GM12878 (cell line): ENCODE measurements around the gene INF2. TPM values are rescaled to one million over a fixed set of nuclear protein-coding genes. Genes with fewer than 3 reads are reported as not detected.
"Not testable (repeated sequence)": the region's sequence is repeated elsewhere in the genome, so short reads cannot be mapped to it uniquely, and the experiment has no call there.

ENCODE experiments used
- ATAC-seq: fragments of 200-7000 bp; cut with Tn5 transposase; 3 replicates; pipeline ENCODE4 v1.9.1; 2020; ENCODE audit warnings: mild to moderate bottlenecking, moderate library complexity
- BruUV-seq: library from RNA; stranded (reverse); fragments of 400-500 nt; replicated peaks from 2 replicates; lab custom pipeline; 2021; lab: Mats Ljungman, UMichigan
- CTCF ChIA-PET: fragments of 300-600 bp; sonication (Branson Sonifier 250); formaldehyde crosslinking; extraction: SDS; loops from one replicate; lab custom pipeline; 2021; ENCODE audit warnings: inconsistent platforms; lab: Yijun Ruan, JAX
- POLR2A ChIA-PET: fragments of 350-600 bp; formaldehyde crosslinking; extraction: SDS; loops from one replicate; lab custom pipeline; 2021; ENCODE audit warnings: inconsistent platforms; lab: Charles Lee
- RAD21 ChIA-PET: fragments of 300-600 bp; sonication (Branson Sonifier 250); formaldehyde crosslinking; loops from one replicate; lab custom pipeline; 2023; ENCODE audit warnings: antibody characterized with exemption; ENCODE audit not compliant: unreplicated experiment; lab: Charles Lee
- SMC1A ChIA-PET: fragments of 300-600 bp; sonication (Branson Sonifier 250); formaldehyde crosslinking; loops from one replicate; lab custom pipeline; 2023; ENCODE audit not compliant: unreplicated experiment, uncharacterized antibody; lab: Charles Lee
- DNase-seq: peaks from one replicate; pipeline ENCODE4 v3.0.0-alpha.2; 2011; ENCODE audit warnings: low read depth, low spot score
- FAIRE-seq: peaks from 3 replicates; lab custom pipeline; 2011; peaks lifted over from hg19 to GRCh38; lab: Jason Lieb, UNC
- H2AFZ ChIP-seq: 2 replicates; pipeline ENCODE4 v1.6.0; 2011; ENCODE audit warnings: low read depth, low read length, control low read depth; ENCODE audit not compliant: control insufficient read depth
- H3K27ac ChIP-seq: 2 replicates; pipeline ENCODE4 v1.5.1; 2011; ENCODE audit warnings: control low read depth; ENCODE audit not compliant: control insufficient read depth, insufficient read depth
- H3K27me3 ChIP-seq, 2 experiments: replicated peaks in 1 of 2; 2 replicates each; pipeline versions ENCODE4 v1.6.0 to v1.6.1; 2011; ENCODE audit warnings: low read length in 1 of 2; ENCODE audit not compliant: control insufficient read depth in 2 of 2, insufficient read depth in 2 of 2
- H3K36me3 ChIP-seq, 2 experiments: 2 replicates each; pipeline ENCODE4 v1.5.1; 2011; ENCODE audit warnings: low read length in 1 of 2; ENCODE audit not compliant: control insufficient read depth in 2 of 2, insufficient read depth in 2 of 2
- H3K4me1 ChIP-seq: 2 replicates; pipeline ENCODE4 v1.6.1; 2011; ENCODE audit warnings: mild to moderate bottlenecking, low read length, moderate library complexity, mixed read lengths; ENCODE audit not compliant: control insufficient read depth, insufficient read depth
- H3K4me2 ChIP-seq: 2 replicates; pipeline ENCODE4 v1.6.0; 2011; ENCODE audit warnings: control low read depth; ENCODE audit not compliant: control insufficient read depth, insufficient read depth
- H3K4me3 ChIP-seq: fragments of 200-600 bp; sonication (generic); 2 replicates; pipeline ENCODE4 v1.5.1; 2016
- H3K79me2 ChIP-seq: 2 replicates; pipeline ENCODE4 v1.6.0; 2011; ENCODE audit warnings: low read length; ENCODE audit not compliant: control insufficient read depth, insufficient read depth
- H3K9ac ChIP-seq: 2 replicates; pipeline ENCODE4 v1.8.0; 2011; ENCODE audit warnings: low read length, control low read depth, mixed read lengths; ENCODE audit not compliant: control insufficient read depth, insufficient read depth
- H3K9me3 ChIP-seq: replicated peaks from 3 replicates; pipeline ENCODE4 v1.5.1; 2011; ENCODE audit warnings: mild to moderate bottlenecking, low read length; ENCODE audit not compliant: control insufficient read depth, insufficient read depth
- H4K20me1 ChIP-seq: 2 replicates; pipeline ENCODE4 v1.6.0; 2011; ENCODE audit not compliant: control insufficient read depth, insufficient read depth
- CHD4 ChIP-seq: fragments of 200-600 bp; sonication (generic); IDR thresholded peaks from 2 replicates; pipeline ENCODE4 v1.6.1; 2016; ENCODE audit warnings: mild to moderate bottlenecking
- JUNB ChIP-seq: IDR thresholded peaks from 2 replicates; pipeline ENCODE4 v1.6.1; 2016; ENCODE audit warnings: antibody characterized with exemption, mild to moderate bottlenecking
- JUND ChIP-seq: IDR thresholded peaks from 2 replicates; pipeline ENCODE4 v1.6.1; 2012; ENCODE audit warnings: low read depth, mild to moderate bottlenecking, low read length, improper control_type of control experiment, moderate library complexity
- MEF2B ChIP-seq: fragments of 450-650 bp; IDR thresholded peaks from 2 replicates; pipeline ENCODE4 v1.6.1; 2018; ENCODE audit warnings: mild to moderate bottlenecking, moderate library complexity; ENCODE audit not compliant: partially characterized antibody, poor library complexity, severe bottlenecking
- PML ChIP-seq: IDR thresholded peaks from 2 replicates; pipeline ENCODE4 v1.6.1; 2012; ENCODE audit warnings: low read length, inconsistent platforms
- SIN3A ChIP-seq: IDR thresholded peaks from 2 replicates; pipeline ENCODE4 v1.6.1; 2012; ENCODE audit warnings: low read depth, low read length, improper control_type of control experiment
- SREBF1 ChIP-seq: IDR thresholded peaks from 2 replicates; pipeline ENCODE4 v1.6.1; 2012; ENCODE audit warnings: mild to moderate bottlenecking, low read length
- SUZ12 ChIP-seq: fragments of 200-600 bp; sonication (generic); IDR thresholded peaks from one replicate; pipeline ENCODE4 v1.6.1; 2018; ENCODE audit warnings: antibody characterized with exemption, mild to moderate bottlenecking; ENCODE audit not compliant: unreplicated experiment
- TAF1 ChIP-seq: IDR thresholded peaks from 2 replicates; pipeline ENCODE4 v1.6.1; 2011; ENCODE audit warnings: mild to moderate bottlenecking, low read depth, low read length, borderline replicate concordance
- TCF3 ChIP-seq: IDR thresholded peaks from 2 replicates; pipeline ENCODE4 v1.6.1; 2012; ENCODE audit warnings: low read depth, mild to moderate bottlenecking, low read length, borderline replicate concordance; ENCODE audit not compliant: insufficient read depth
- WGBS: methylation state at CpG from one replicate; pipeline ENCODE4 v1.1.6; 2016; ENCODE audit warnings: low lambda C conversion rate; ENCODE audit not compliant: insufficient replicate concordance, insufficient coverage; ENCODE audit errors: missing lambda C conversion rate; 5-methylcytosine and 5-hydroxymethylcytosine counted together
- in situ Hi-C: fragments of 300-500 bp; cut with MboI; formaldehyde crosslinking; loops from 9 replicates; pipeline ENCODE4 v1.14.3; 2018; ENCODE audit warnings: mixed read lengths
- intact Hi-C: fragments of 100-400 bp; cut with micrococcal nuclease; formaldehyde crosslinking; loops from one replicate; pipeline ENCODE4 v1.14.2; 2022; ENCODE audit not compliant: unreplicated experiment
- polyA plus RNA-seq, 11 experiments: library from polyadenylated mRNA; depleted of rRNA in 4 of 11; unstranded in 6 of 11; stranded (reverse) in 5 of 11; fragments of >200 nt; fragmentation: Nextera tagmentation in 4 of 11; fragmentation: Illumina TruSeq in 1 of 11; extraction: Ambion mirVana in 4 of 11; extraction: Trizol in 1 of 11; gene quantifications; 1 replicate in 1 of 11; 2 replicates in 10 of 11; pipeline versions ENCODE4 v1.2.1 to v1.2.3, GENCODE V29; 2011 to 2016; ENCODE audit warnings: inconsistent platforms in 2 of 11, missing spikeins in 2 of 11, low read depth in 1 of 11
- total RNA-seq, 4 experiments: library from RNA; depleted of rRNA in 3 of 4; stranded (reverse); fragments of >200 nt in 3 of 4; fragmentation: Illumina TruSeq in 1 of 4; extraction: Trizol in 1 of 4; gene quantifications; 2 replicates each; pipeline versions ENCODE4 v1.2.1 to v1.2.3, GENCODE V29; 2013 to 2021
- TF ChIP-seq, protein P1 (sequence below): IDR thresholded peaks from 2 replicates; pipeline ENCODE4 v1.6.1; 2012; ENCODE audit warnings: low read length, inconsistent platforms

The INF2 gene
- total and polyA plus RNA-seq, 10 of the 15 experiments (the other 5 are each of a cell fraction or from before 2014, with no cell fraction given) = 0.72 to 43.2 (median 8.3) TPM

DNA sequence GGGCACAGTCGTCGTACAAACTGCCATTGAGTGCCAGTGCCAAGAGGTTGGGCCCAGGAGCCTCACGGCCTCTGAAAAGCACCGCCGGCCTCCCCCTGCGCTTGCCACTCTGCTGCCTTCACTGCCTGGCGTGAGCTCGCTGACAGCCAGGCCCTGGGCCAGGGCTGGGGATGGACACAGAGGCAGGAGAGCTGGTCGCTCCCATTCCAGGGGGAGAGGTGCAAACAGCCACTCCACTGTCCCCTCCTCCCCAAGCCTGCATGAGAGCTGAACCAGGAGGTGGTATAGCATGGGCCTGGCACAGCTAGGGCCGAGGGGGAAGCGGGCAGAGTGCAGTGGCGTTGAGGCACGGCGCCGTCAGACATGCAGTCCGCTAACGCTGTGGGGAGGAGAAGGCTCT lies 39.2 kb downstream of the INF2 start (continued):
- TF ChIP-seq TAF1 (no peak), JUNB (no peak), SUZ12 (no peak), JUND (no peak)

DNA sequence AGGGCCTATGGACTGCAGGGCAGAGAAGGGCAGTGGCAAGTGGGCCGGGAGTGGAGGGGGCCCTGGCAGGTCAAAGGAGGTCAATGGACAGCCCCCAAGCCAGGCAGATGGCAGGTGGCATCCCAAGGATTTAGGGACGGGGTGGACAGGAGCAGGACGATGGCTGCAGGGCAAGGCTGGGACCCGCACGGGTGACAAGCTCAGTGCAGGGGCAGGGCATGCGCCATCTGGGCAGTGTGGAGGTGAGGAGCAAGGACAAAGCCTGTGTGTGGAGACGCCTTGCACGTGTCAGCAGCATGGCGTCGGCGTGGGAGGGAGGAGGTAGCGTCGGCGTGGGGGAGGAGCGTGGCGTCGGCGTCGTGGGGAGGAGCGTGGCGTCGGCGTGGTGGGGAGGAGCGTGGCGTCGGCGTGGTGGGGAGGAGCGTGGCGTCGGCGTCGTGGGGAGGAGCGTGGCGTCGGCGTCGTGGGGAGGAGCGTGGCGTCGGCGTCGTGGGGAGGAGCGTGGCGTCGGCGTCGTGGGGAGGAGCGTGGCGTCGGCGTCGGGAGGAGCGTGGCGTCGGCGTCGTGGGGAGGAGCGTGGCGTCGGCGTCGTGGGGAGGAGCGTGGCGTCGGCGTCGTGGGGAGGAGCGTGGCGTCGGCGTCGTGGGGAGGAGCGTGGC lies 39.9 kb downstream of the INF2 start:
- H3K27ac ChIP-seq, ATAC-seq, RAD21 ChIA-PET, DNase-seq, H3K36me3 ChIP-seq, POLR2A ChIA-PET, H3K27me3 ChIP-seq, H4K20me1 ChIP-seq, intact Hi-C loops, H3K79me2 ChIP-seq, in situ Hi-C loops, H3K4me3 ChIP-seq, BruUV-seq, FAIRE-seq, H3K4me2 ChIP-seq, SMC1A ChIA-PET, H3K4me1 ChIP-seq, H3K9ac ChIP-seq, H2AFZ ChIP-seq, CTCF ChIA-PET, H3K9me3 ChIP-seq: not testable (repeated sequence)
- WGBS = 66% methylated on average over 11 of the region's 73 CpGs

DNA sequence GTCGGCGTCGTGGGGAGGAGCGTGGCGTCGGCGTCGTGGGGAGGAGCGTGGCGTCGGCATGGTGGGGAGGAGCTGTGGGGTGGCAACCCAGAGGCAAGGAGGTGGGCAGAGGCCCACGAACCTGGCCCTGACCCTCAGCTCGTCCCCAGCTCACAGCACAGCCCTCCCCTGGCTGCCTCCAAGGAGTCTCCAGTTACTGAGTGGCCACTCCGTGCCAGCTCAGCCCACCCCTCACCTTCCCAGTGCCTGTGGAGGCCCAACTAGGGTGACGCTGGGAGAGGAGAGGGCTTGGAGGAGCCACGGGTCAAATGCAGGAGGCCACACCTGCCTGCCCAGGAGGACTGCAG lies 40.4 kb downstream of the INF2 start:
- in situ Hi-C loops = no loop called here
- H3K27me3 ChIP-seq = peaks cover 0 to 1% of the 10 kb centered on the region in 2 experiments; a peak in 1 of 4 replicates
- H3K79me2 ChIP-seq = no peaks in the 10 kb centered on the region
- FAIRE-seq (no peak), DNase-seq (no peak), ATAC-seq (no peak)
- H3K36me3 ChIP-seq = no peaks in the 10 kb centered on the region
- RAD21 ChIA-PET = no interaction called here
- CTCF ChIA-PET = no interaction called here
- H3K4me2 ChIP-seq = no peak overlapping the region
- 43% methylated on average over 5 of the region's 16 CpGs for WGBS
- H3K4me1 ChIP-seq = no peaks in the 10 kb centered on the region
- no peak overlapping the region for H3K27ac ChIP-seq
- no peak overlapping the region for H3K4me3 ChIP-seq
- POLR2A ChIA-PET = no interaction called here
- no peak overlapping the region for H2AFZ ChIP-seq
- H3K9me3 ChIP-seq = no peaks in the 10 kb centered on the region
- SMC1A ChIA-PET = no interaction called here
- no peaks in the 10 kb centered on the region for H4K20me1 ChIP-seq
- BruUV-seq = no TSS peak
- intact Hi-C loops = no loop called here
- H3K9ac ChIP-seq = no peak overlapping the region
- TF ChIP-seq SIN3A = no peak
- TF ChIP-seq MEF2B = no peak
- no peak for TF ChIP-seq SREBF1
- no peak for TF ChIP-seq PML
- no peak for TF ChIP-seq CHD4
- TF ChIP-seq TCF3 = no peak
- TF ChIP-seq, protein P1, sequence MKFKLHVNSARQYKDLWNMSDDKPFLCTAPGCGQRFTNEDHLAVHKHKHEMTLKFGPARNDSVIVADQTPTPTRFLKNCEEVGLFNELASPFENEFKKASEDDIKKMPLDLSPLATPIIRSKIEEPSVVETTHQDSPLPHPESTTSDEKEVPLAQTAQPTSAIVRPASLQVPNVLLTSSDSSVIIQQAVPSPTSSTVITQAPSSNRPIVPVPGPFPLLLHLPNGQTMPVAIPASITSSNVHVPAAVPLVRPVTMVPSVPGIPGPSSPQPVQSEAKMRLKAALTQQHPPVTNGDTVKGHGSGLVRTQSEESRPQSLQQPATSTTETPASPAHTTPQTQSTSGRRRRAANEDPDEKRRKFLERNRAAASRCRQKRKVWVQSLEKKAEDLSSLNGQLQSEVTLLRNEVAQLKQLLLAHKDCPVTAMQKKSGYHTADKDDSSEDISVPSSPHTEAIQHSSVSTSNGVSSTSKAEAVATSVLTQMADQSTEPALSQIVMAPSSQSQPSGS = no peak
